Endodermal cell (in vitro differentiated cells): ENCODE data around the gene BTBD9. TPM values are rescaled to one million over a fixed set of nuclear protein-coding genes. Genes with fewer than 3 reads are reported as not detected.

Experiments
- DNase-seq: peaks from one replicate; pipeline ENCODE4 v3.0.0-alpha.2; 2017
- H3K27ac ChIP-seq: 2 replicates; pipeline ENCODE4 v1.5.1; 2013; ENCODE audit warnings: mild to moderate bottlenecking, low read depth, low read length, moderate library complexity
- H3K27me3 ChIP-seq: 2 replicates; pipeline ENCODE4 v1.6.1; 2013; ENCODE audit warnings: mild to moderate bottlenecking, low read length, moderate library complexity; ENCODE audit not compliant: insufficient read depth, control insufficient read depth, poor library complexity, severe bottlenecking
- H3K36me3 ChIP-seq: 2 replicates; pipeline ENCODE4 v1.7.0; 2013; ENCODE audit warnings: mild to moderate bottlenecking, low read length, moderate library complexity; ENCODE audit not compliant: control insufficient read depth, insufficient read depth
- H3K4me1 ChIP-seq: one replicate; pipeline ENCODE4 v1.7.0; 2013; ENCODE audit warnings: low read length; ENCODE audit not compliant: control insufficient read depth, insufficient read depth
- H3K4me3 ChIP-seq: 2 replicates; pipeline ENCODE4 v1.5.1; 2013; ENCODE audit warnings: mild to moderate bottlenecking, low read length, moderate library complexity
- H3K9ac ChIP-seq: 2 replicates; pipeline ENCODE4 v1.6.1; 2013; ENCODE audit warnings: mild to moderate bottlenecking, low read length, moderate library complexity; ENCODE audit not compliant: poor library complexity, severe bottlenecking; ENCODE audit errors: extremely low read depth
- H3K9me3 ChIP-seq: 2 replicates; pipeline ENCODE4 v1.6.1; 2013; ENCODE audit warnings: mild to moderate bottlenecking, low read length, moderate library complexity; ENCODE audit not compliant: control insufficient read depth
- H3K27ac Mint-ChIP-seq: 2 replicates; pipeline ENCODE4 v1.8.0; 2020; ENCODE audit warnings: mixed read lengths
- H3K27me3 Mint-ChIP-seq: 2 replicates; pipeline ENCODE4 v1.8.0; 2021; ENCODE audit warnings: mild to moderate bottlenecking, mixed read lengths; ENCODE audit not compliant: insufficient read depth
- H3K36me3 Mint-ChIP-seq: 2 replicates; pipeline ENCODE4 v1.8.0; 2020; ENCODE audit warnings: low read depth, mixed read lengths
- H3K4me1 Mint-ChIP-seq: 2 replicates; pipeline ENCODE4 v1.8.0; 2020; ENCODE audit warnings: mixed read lengths
- H3K4me3 Mint-ChIP-seq: 2 replicates; pipeline ENCODE4 v1.8.0; 2020; ENCODE audit warnings: mild to moderate bottlenecking, moderate library complexity, mixed read lengths
- H3K9me3 Mint-ChIP-seq: 2 replicates; pipeline ENCODE4 v1.8.0; 2020; ENCODE audit warnings: mild to moderate bottlenecking, mixed read lengths
- CTCF ChIP-seq: fragments of 200-600 bp; sonication (generic); conservative IDR thresholded peaks from 2 replicates; pipeline ENCODE4 v1.5.0; 2021; ENCODE audit warnings: antibody characterized with exemption, mild to moderate bottlenecking
- WGBS, 2 experiments: methylation state at CpG; one replicate each; pipeline versions ENCODE4 v1.1.5 to v1.1.7; 2013; ENCODE audit warnings: missing lambda C conversion rate in 2 of 2, mixed read lengths in 1 of 2; ENCODE audit not compliant: insufficient coverage in 1 of 2, insufficient read length in 1 of 2; 5-methylcytosine and 5-hydroxymethylcytosine counted together
- total RNA-seq, 2 donors: library from RNA; stranded (reverse); fragmentation: NEBNext Ultra II Directional in 1 of 2; extraction: Animal tissue kit (Norgen Biotek cat#: 25700) in 1 of 2; gene quantifications; 2 replicates in 1 of 2; 3 replicates in 1 of 2; pipeline ENCODE4 v1.2.1, GENCODE V29; 2021

BTBD9 gene
- total RNA-seq, 2 donors from 2014 or later: 7.6 to 12.3 TPM

GRCh38 chr6:38367231-38367630 is 272.5 kb downstream of the BTBD9 start:
- Mint-ChIP-seq H3K27ac (no peak overlapping the region), H3K4me3 (no peak overlapping the region), H3K36me3 (no peaks in the 10 kb centered on the region), H3K4me1 (peaks cover 2% of the 10 kb centered on the region), H3K27me3 (no peaks in the 10 kb centered on the region), H3K9me3 (no peaks in the 10 kb centered on the region)
- TF ChIP-seq CTCF: no peak
- Histone ChIP-seq H3K9me3 (no peaks in the 10 kb centered on the region), H3K27ac (no peak overlapping the region), H3K36me3 (no peaks in the 10 kb centered on the region), H3K27me3 (no peaks in the 10 kb centered on the region), H3K4me3 (no peak overlapping the region), H3K4me1 (peaks cover 4% of the 10 kb centered on the region), H3K9ac (no peak overlapping the region)
- DNase-seq: no peak

- no peak overlapping the region for H3K4me3 ChIP-seq
- no peak overlapping the region for H3K27ac ChIP-seq
- H3K27me3 Mint-ChIP-seq: no peaks in the 10 kb centered on the region
- 89 to 100% methylated on average over 1 to 3 of the region's 3 CpGs for WGBS, 2 experiments
- no peaks in the 10 kb centered on the region for H3K9me3 ChIP-seq
- no peak for DNase-seq
- peaks cover 2% of the 10 kb centered on the region for H3K4me1 Mint-ChIP-seq
- no peak for TF ChIP-seq CTCF
- no peaks in the 10 kb centered on the region for H3K9me3 Mint-ChIP-seq
- no peak overlapping the region for H3K4me3 Mint-ChIP-seq
- H3K27ac Mint-ChIP-seq: no peak overlapping the region
- H3K9ac ChIP-seq: no peak overlapping the region
- no peaks in the 10 kb centered on the region for H3K27me3 ChIP-seq
- no peaks in the 10 kb centered on the region for H3K36me3 ChIP-seq
- no peaks in the 10 kb centered on the region for H3K36me3 Mint-ChIP-seq
- H3K4me1 ChIP-seq: peaks cover 2% of the 10 kb centered on the region
Measured at GRCh38 chr6:38366234-38366633, 273.5 kb downstream of the BTBD9 start.

GRCh38 chr6:38364775-38365174 is 275.0 kb downstream of the BTBD9 start:
- no peaks in the 10 kb centered on the region for H3K27me3 ChIP-seq
- Mint-ChIP-seq H3K4me1 (no peaks in the 10 kb centered on the region), H3K9me3 (no peaks in the 10 kb centered on the region), H3K27ac (no peak overlapping the region), H3K36me3 (no peaks in the 10 kb centered on the region), H3K27me3 (no peaks in the 10 kb centered on the region), H3K4me3 (no peak overlapping the region)
- H3K4me1 ChIP-seq: no peaks in the 10 kb centered on the region
- 95 to 100% methylated on average over 1 to 2 of the region's 2 CpGs for WGBS, 2 experiments
- DNase-seq: no peak
- no peaks in the 10 kb centered on the region for H3K36me3 ChIP-seq
- H3K27ac ChIP-seq: no peak overlapping the region
- H3K4me3 ChIP-seq: no peak overlapping the region
- H3K9ac ChIP-seq: no peak overlapping the region
- no peaks in the 10 kb centered on the region for H3K9me3 ChIP-seq
- no peak for TF ChIP-seq CTCF
